ENCODE results near the gene LDLRAD4. TPM values are rescaled to one million over a fixed set of nuclear protein-coding genes. Genes with fewer than 3 reads are reported as not detected.

LDLRAD4 gene
- total and polyA plus RNA-seq, 11 donors, result 10.4 to 44.0 (median 29.6) TPM

DNA sequence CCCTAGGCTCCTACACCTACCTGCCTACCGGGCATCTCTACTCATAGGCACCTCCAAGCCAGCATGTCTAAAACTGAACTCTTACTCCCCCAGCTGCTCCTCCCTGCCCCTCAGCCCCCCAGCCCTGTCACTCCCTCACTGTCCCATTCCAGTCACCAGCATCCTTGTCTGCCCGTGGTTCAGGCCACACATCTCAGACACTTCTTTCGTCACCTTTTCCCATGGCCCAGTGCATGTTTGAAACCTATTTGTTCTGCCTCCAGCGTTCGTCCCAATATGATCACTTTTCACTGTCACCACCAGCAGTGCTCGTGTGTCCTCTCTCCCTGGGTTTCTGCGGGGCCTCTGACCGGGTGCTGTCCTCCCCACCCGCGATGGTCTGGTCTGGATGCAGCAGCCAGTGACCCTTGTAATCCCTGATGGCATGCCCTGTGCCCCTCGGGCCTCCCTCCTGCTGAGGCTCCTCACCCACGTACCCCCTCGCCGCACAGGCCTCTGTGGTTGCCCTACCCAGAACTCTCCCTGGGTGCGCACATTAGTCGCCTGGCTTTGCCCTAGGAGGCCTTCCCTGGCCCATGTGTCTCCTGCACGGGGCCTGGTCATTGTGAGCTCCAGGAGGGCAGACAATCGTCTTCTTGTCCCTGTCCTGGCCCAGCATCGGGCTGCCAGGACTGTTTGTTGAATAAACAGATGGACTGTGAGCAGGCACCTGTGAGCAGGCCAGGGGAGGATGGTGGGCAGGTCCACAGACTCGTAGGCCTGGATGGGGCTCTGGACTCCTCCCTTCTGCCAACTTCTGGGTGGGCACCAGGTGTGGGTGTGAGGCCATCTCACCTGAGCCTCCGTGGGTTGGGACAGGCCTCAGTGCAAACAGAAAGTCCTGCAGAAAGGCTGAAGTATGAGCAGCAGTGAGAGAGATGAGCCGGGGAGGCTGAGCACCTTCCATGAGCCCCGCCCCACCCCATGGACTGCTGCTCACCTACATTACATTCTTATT is 15.5 kb downstream of the LDLRAD4 start:
- Histone ChIP-seq H3K27me3 (no peaks in the 10 kb centered on the region), H3K36me3 (peaks cover 0 to 4% (median 0%) of the 10 kb centered on the region in 9 donors), H3K9me3 (no peaks in the 10 kb centered on the region), H3K4me3 (no peak overlapping the region), H3K4me1 (peaks cover 6 to 62% (median 29%) of the 10 kb centered on the region in 12 donors), H3K27ac (no peak overlapping the region)
- intact Hi-C loops (cut with DNase I), result no loop called here
- no peak for DNase-seq
- no peak for ATAC-seq
- TF ChIP-seq, protein P1, sequence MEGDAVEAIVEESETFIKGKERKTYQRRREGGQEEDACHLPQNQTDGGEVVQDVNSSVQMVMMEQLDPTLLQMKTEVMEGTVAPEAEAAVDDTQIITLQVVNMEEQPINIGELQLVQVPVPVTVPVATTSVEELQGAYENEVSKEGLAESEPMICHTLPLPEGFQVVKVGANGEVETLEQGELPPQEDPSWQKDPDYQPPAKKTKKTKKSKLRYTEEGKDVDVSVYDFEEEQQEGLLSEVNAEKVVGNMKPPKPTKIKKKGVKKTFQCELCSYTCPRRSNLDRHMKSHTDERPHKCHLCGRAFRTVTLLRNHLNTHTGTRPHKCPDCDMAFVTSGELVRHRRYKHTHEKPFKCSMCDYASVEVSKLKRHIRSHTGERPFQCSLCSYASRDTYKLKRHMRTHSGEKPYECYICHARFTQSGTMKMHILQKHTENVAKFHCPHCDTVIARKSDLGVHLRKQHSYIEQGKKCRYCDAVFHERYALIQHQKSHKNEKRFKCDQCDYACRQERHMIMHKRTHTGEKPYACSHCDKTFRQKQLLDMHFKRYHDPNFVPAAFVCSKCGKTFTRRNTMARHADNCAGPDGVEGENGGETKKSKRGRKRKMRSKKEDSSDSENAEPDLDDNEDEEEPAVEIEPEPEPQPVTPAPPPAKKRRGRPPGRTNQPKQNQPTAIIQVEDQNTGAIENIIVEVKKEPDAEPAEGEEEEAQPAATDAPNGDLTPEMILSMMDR (IDR thresholded peaks at IDR 0.05), result no peak
- TF ChIP-seq POLR2A (IDR thresholded peaks at IDR 0.05), result no peak
- 88 to 94% (median 91%) methylated on average over 21 to 23 of the region's 23 CpGs for WGBS, 4 donors

DNA sequence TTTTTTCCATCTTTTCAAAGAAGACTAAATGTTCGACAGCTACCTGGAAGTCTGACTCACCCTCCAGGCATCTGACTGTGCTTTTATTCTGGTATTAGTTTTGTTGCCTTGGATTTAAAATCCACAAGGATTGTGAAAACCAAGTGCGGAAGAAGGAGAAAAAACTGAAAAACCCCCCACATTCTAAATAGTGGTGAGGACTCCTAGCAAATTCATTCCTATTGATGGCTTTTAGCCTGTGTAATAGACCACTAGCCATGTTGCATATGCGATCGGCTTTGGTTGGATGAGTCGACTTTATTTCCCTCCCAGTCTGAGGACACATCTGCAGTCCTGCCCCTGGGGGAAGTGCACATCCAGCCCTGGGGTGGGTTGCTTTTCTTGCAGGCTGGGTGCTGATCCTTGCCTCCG is 16.9 kb downstream of the LDLRAD4 start:
- Histone ChIP-seq H3K4me1 (peaks cover 6 to 57% (median 26%) of the 10 kb centered on the region in 12 donors), H3K27ac (peak overlapping the region in 5 of 12 donors; percentile 0 to 67 (median 44)), H3K36me3 (peaks cover 0 to 3% (median 0%) of the 10 kb centered on the region in 9 donors), H3K9me3 (no peaks in the 10 kb centered on the region), H3K4me3 (no peak overlapping the region), H3K27me3 (no peaks in the 10 kb centered on the region)
- 51 to 63% (median 62%) methylated on average over 6 of the region's 6 CpGs for WGBS, 4 donors
- no peak for ATAC-seq
- intact Hi-C loops (cut with DNase I), result no loop called here
- no peak for DNase-seq
- TF ChIP-seq, protein P1 (IDR thresholded peaks at IDR 0.05), result no peak

DNA sequence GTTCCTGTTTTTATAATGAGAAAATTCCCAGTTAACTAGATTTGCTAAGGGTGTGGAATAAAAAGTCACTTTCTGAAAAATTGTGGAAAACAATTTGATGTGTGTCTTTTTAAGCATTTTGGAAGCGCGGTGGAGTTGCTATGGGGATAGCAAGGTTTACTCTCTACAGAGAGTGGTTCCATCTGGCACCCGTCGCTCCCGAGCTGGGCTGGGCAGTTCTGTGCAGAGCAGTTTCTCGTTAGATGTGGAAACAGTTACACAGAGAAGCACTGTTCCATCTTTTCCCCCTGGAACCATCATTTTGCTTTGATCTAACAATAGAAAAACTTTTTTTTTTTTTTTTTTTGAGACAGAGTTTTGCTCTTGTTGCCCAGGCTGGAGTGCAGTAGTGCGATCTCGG is 17.4 kb downstream of the LDLRAD4 start:
- Histone ChIP-seq H3K4me1 (peaks cover 6 to 57% (median 26%) of the 10 kb centered on the region in 12 donors), H3K4me3 (no peak overlapping the region), H3K36me3 (no peaks in the 10 kb centered on the region), H3K27ac (peak overlapping the region in 5 of 12 donors; percentile 5 to 67 (median 44)), H3K27me3 (no peaks in the 10 kb centered on the region), H3K9me3 (no peaks in the 10 kb centered on the region)
- ATAC-seq, result peak; percentile 71 to 85 (median 82)
- WGBS, 4 donors, result 44 to 56% (median 52%) methylated on average over 8 of the region's 8 CpGs
- TF ChIP-seq, protein P1 (IDR thresholded peaks at IDR 0.05), result no peak
- TF ChIP-seq POLR2A (IDR thresholded peaks at IDR 0.05), result no peak
- intact Hi-C loops (cut with DNase I), result no loop called here
- DNase-seq, result peak in 4 of 5 donors; percentile 56 to 78 (median 66)

DNA sequence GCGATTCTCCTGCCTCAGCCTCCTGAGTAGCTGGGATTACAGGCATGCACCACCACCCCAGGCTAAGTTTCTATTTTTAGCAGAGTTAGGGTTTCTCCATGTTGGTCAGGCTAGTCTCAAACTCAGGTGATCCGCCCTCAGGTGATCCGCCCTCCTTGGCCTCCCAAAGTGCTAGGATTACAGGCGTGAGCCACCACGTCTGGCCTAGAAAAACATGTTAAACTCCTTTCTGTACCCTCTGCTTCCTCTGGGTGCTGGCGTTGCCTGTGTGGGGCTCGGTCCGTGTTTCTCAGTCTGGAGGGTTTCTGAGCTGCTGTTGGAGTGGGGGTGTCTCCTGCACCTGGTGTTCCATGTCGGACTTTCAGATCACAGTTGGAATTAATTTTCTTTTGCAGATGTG is 17.9 kb downstream of the LDLRAD4 start:
- no peaks in the 10 kb centered on the region for H3K27me3 ChIP-seq
- no peaks in the 10 kb centered on the region for H3K9me3 ChIP-seq
- no peak overlapping the region for H3K4me3 ChIP-seq
- DNase-seq (no peak), ATAC-seq (no peak)
- TF ChIP-seq, protein P1 (IDR thresholded peaks at IDR 0.05), result no peak
- TF ChIP-seq POLR2A (IDR thresholded peaks at IDR 0.05), result no peak
- intact Hi-C loops (cut with DNase I), result no loop called here
- peak overlapping the region in 3 of 12 donors; percentile 31 to 47 (median 44) for H3K27ac ChIP-seq
- WGBS, 4 donors, result 86 to 93% (median 88%) methylated on average over 9 of the region's 9 CpGs
- H3K36me3 ChIP-seq, result no peaks in the 10 kb centered on the region
- H3K4me1 ChIP-seq, result peaks cover 6 to 56% (median 26%) of the 10 kb centered on the region in 12 donors
